HG03469 (cell line): ENCODE data around the gene PCDH15.

Experiments used
- ATAC-seq: cut with Tn5 transposase; IDR thresholded peaks from one replicate; pipeline ENCODE4 v1.9.1; 2021; ENCODE audit warnings: mild to moderate bottlenecking, moderate library complexity, moderate number of reproducible peaks; ENCODE audit not compliant: unreplicated experiment

PCDH15 gene

GRCh38 chr10:53898532-53898931 is 902.5 kb downstream of the PCDH15 start:
- no peak for ATAC-seq

- ATAC-seq = no peak
Observed at GRCh38 chr10:53894145-53894544, 906.9 kb downstream of the PCDH15 start.

- ATAC-seq = no peak
Observed at GRCh38 chr10:53893061-53893460, 908.0 kb downstream of the PCDH15 start.

GRCh38 chr10:53886325-53887300 is 914.4 kb downstream of the PCDH15 start:
- ATAC-seq = no peak

- ATAC-seq = no peak
Observed at GRCh38 chr10:53864846-53865245, 936.2 kb downstream of the PCDH15 start.

GRCh38 chr10:53852450-53853175 is 948.4 kb downstream of the PCDH15 start:
- ATAC-seq = no peak

GRCh38 chr10:53846809-53847208 is 954.2 kb downstream of the PCDH15 start:
- no peak for ATAC-seq

GRCh38 chr10:53843736-53844362 is 957.2 kb downstream of the PCDH15 start:
- ATAC-seq = no peak

GRCh38 chr10:53841483-53842145 is 959.4 kb downstream of the PCDH15 start:
- no peak for ATAC-seq

- ATAC-seq = no peak
Observed at GRCh38 chr10:53840653-53841052, 960.4 kb downstream of the PCDH15 start.

GRCh38 chr10:53839440-53840039 is 961.5 kb downstream of the PCDH15 start:
- no peak for ATAC-seq

GRCh38 chr10:53836638-53837037 is 964.4 kb downstream of the PCDH15 start:
- no peak for ATAC-seq

GRCh38 chr10:53833908-53834307 is 967.1 kb downstream of the PCDH15 start:
- no peak for ATAC-seq

- no peak for ATAC-seq
Observed at GRCh38 chr10:53827261-53827660, 973.8 kb downstream of the PCDH15 start.

GRCh38 chr10:53808677-53809372 is 992.2 kb downstream of the PCDH15 start:
- no peak for ATAC-seq

- no peak for ATAC-seq
Observed at GRCh38 chr10:53786236-53786900, 1014.7 kb downstream of the PCDH15 start.

- ATAC-seq = no peak
Observed at GRCh38 chr10:53771701-53772100, 1029.3 kb downstream of the PCDH15 start.

GRCh38 chr10:53770903-53771302 is 1030.1 kb downstream of the PCDH15 start:
- no peak for ATAC-seq

- no peak for ATAC-seq
Observed at GRCh38 chr10:53765311-53765710, 1035.7 kb downstream of the PCDH15 start.
